Body of pancreas (tissue), 4 donors: ENCODE results near the gene LPP.

Experiments
- CTCF ChIP-seq, 7 experiments: fragments of 450-650 bp in 4 of 7; fragments of 200-600 bp in 3 of 7; sonication (generic) in 3 of 7; IDR thresholded peaks; one replicate each; pipeline ENCODE4 v1.5.1; 2016 to 2019; ENCODE audit warnings: antibody characterized with exemption in 7 of 7
- POLR2A ChIP-seq, 3 donors: fragments of 450-650 bp; IDR thresholded peaks; one replicate each; pipeline ENCODE4 v1.6.1; 2016; ENCODE audit warnings: antibody characterized with exemption in 3 of 3, mild to moderate bottlenecking in 2 of 3

- TF ChIP-seq CTCF (IDR thresholded peaks at IDR 0.05) (no peak), POLR2A (IDR thresholded peaks at IDR 0.05) (no peak)
Measured at GRCh38 chr3:188482929-188483328, 329.0 kb downstream of the LPP start.
